Kidney tubule cell (primary cell): ENCODE data around the gene CNTN4.
A peak's percentile ranks its signal among the peaks of the same experiment; 100 is the strongest.
"Not testable (repeated sequence)": the region's sequence is repeated elsewhere in the genome, so short reads cannot be mapped to it uniquely, and the experiment has no call there.

Source experiments
- DNase-seq: peaks from one replicate; pipeline ENCODE4 v3.0.0-alpha.2; 2018; ENCODE audit warnings: low spot score

CNTN4 gene

GRCh38 chr3:2098398-2099027 lies at the start of gene CNTN4:
Gene CNTN4, plus strand, starts transcription at chr3:2098866.
- peak; percentile 70 for DNase-seq

DNA sequence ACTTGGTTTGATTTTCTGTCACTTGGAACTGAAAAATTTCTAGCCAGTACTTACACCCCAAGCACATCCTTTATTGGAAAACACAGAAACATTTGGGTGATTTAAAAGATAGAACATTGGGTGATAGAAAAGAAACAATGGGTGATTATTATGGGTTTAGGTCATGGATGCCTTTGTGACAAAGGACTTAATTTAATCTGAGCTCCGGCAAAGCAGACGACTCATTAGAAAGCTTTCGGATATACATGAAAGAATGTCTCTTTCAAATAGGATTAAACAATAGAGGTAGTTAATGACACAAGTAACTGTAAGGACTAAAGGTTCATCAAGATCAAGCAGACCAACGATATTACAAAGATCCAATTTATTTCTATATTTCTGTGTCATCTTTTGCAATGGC lies 37.3 kb upstream of the CNTN4 start:
- no peak for DNase-seq

GRCh38 chr3:2071531-2071930 lies 27.1 kb upstream of the CNTN4 start:
- no peak for DNase-seq

DNA sequence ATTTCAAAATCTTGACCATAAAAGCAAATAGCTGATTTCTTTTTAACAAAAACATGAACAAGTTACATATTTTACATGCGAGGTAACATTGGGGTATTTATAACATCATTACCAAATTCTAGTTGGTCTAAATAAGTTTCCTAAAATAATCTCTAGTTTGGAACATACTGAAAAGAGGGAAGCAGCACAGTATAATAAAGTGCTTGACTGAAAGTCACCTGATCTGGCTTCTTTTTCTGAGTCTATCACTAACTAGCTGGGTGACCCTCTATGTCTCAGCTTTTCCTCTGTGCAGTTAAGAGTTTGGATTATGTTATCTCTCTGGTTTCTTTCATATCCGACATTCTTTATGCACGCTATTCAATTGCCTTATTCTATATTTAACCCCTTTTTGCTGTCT lies 19.8 kb upstream of the CNTN4 start:
- no peak for DNase-seq

DNA sequence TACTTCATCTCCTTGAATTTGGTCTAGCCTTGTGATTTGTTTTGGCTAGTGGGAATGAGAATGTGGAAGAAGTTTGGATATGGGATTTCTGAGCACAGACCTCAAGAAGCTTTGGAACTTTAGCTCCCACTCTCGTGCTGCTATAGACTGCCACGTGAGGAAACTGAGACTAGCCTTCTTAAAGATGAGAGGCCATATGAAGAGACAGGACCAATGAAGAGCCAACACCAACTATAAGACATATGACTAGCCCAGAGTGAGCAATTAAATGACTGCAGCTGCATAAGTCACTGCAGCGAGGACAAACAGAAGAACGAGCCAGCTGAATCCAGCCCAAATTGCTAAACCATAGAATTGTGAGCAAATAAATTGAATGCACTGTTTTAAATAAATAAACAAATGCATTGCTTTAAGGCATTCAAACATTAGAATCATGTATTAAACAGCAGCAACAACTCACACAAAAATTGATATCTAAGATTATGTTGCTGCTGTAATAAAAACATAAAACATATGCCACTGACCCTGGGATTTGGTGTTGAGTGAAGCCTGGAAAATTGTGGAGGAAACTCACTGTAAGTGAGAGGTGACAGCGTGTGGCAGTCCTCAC lies 15.7 kb upstream of the CNTN4 start:
- no peak for DNase-seq

DNA sequence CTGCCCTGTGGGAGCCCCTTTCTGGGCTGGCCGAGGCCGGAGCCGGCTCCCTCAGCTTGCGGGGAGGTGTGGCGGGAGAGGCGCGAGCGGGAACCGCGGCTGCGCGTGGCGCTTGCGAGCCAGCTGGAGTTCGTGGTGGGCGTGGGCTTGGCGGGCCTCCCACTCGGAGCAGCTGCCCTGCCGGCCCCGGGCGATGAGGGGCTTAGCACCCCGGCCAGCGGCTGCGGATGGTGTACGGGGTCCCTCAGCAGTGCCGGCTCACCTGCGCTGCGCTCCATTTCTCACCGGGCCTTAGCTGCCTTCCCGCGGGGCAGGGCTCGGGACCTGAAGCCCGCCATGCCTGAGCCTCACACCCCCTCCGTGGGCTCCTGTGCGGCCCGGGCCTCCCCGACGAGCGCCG lies 15.1 kb upstream of the CNTN4 start:
- DNase-seq, result not testable (repeated sequence)

- no peak for DNase-seq
These were observed 8.4 kb upstream of the CNTN4 start for GRCh38 chr3:2090095-2090911.

- DNase-seq, result no peak
These were observed 5.9 kb upstream of the CNTN4 start for GRCh38 chr3:2092758-2093157.

GRCh38 chr3:2094941-2095340 lies 3.7 kb upstream of the CNTN4 start:
- DNase-seq, result no peak

GRCh38 chr3:2096216-2096615 lies 2.5 kb upstream of the CNTN4 start:
- no peak for DNase-seq

- no peak for DNase-seq
These were observed 950 bp upstream of the CNTN4 start for GRCh38 chr3:2097641-2098191.

DNA sequence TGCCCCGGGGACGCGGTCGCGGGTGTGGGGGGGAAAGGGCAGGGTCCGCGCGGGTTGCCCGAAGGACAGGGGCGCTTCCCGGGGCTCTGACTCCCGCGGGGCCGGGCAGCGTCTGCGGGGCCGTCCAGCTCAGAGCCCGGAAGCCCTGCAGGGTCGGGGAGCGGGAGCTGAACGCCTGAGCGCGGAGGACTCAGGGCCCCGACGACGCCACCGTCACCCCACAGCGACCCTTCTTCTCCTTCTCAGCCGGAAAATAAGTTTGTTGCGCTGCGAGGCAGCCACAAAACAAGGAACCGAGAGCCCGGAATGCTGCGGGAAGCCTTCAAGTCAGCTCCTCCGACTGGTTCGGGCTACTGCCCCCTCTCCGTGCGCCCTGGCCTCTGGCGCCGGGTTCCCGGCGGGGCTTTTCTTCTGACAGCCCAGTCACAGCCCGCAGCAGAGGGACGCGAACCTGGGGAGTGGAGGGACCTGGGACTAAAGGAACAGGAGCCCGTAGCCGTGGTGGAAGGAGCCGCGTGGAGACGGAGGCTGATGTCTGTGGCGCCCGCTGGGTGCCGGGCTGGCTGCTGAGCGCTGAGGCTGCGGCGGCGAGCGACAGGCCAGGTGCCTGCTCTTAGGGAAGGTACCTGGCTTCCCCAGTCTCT lies 484 bp downstream of the CNTN4 start:
- peak; percentile 8 for DNase-seq

GRCh38 chr3:2099779-2100191 lies 1.1 kb downstream of the CNTN4 start:
- DNase-seq, result no peak

- no peak for DNase-seq
These were observed 7.8 kb downstream of the CNTN4 start for GRCh38 chr3:2106438-2106837.

DNA sequence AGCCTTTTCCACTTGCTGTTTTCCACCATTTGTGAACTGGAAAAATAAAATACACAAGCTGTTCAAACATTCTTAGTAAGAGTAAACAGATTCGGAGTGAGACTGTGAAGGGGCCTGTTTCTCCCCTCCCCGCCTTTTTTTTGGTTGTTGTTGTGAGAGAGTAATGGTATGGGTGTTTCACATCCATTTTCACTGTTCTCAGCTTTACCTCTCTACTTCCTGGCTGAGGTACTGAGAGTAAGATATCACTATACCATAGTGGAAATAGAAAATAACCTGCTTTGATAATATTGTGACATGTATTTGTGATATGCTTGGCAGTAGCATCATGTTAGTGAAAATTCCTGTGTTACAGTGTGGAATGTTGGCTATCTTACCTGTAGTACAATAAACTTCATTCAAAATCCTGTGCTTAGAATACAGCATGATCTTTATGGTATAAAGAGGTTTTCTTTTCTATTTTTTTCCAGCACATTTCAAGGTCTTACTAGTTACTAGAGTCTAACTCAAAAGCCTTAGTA lies 12.0 kb downstream of the CNTN4 start:
- no peak for DNase-seq

- DNase-seq, result no peak
These were observed 16.1 kb downstream of the CNTN4 start for GRCh38 chr3:2114617-2115275.

GRCh38 chr3:2130726-2131125 lies 32.1 kb downstream of the CNTN4 start:
- no peak for DNase-seq

- no peak for DNase-seq
These were observed 34.5 kb downstream of the CNTN4 start for GRCh38 chr3:2133146-2133545.

GRCh38 chr3:2137651-2138050 lies 39.0 kb downstream of the CNTN4 start:
- no peak for DNase-seq

GRCh38 chr3:2141482-2141881 lies 42.8 kb downstream of the CNTN4 start:
- no peak for DNase-seq

DNA sequence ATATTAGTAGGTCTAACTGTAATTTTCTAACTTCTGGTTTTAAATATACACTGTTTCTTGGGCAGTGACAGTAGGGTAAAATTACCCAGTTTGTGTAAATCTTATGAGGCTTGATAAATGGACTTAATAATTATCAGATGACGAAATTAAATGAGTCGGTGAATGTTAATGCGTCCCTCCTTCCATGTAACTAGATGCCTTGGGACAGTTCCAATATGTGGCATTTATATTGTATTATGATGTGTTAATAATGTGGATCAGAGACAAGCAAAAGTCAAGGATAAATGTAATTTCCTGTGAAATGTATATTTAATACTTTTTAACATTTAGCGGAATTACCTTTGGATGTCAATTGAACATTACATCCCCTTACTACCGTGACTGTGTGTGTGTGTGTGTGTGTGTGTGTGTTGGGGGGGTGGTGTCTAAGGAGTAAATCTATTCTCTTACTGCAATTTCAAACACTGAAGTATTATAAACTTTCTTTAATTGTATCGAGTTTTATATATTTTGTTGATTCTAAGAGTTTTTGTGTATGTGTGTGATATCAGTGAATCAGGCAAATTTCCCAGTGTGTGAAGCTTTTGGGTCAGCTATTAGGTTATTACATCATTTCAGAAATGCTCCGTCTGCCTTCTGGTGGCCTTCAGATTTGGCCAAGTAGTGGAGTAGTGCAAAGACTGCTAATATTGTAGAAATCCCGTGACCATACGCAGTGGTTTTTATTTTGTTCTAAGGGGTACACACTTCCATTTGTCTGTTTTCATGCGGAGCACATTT lies 50.1 kb downstream of the CNTN4 start:
- no peak for DNase-seq
